HEK293 (cell line): ENCODE measurements around the gene SLC46A1.

ENCODE experiments used
- BCL11B ChIP-seq: fragments of 450-650 bp; formaldehyde crosslinking; IDR thresholded peaks from 2 replicates; pipeline ENCODE4 v1.5.1; 2016; ENCODE audit warnings: low read depth, missing biosample characterization, missing genetic modification characterization
- INSM2 ChIP-seq: fragments of 450-650 bp; formaldehyde crosslinking; IDR thresholded peaks from 2 replicates; pipeline ENCODE4 v1.5.1; 2016; ENCODE audit warnings: missing biosample characterization, missing genetic modification characterization
- KLF9 ChIP-seq: fragments of 450-650 bp; formaldehyde crosslinking; IDR thresholded peaks from 2 replicates; pipeline ENCODE4 v1.5.1; 2016; ENCODE audit warnings: missing biosample characterization, missing genetic modification characterization, low read depth
- MEIS1 ChIP-seq: sonication (generic); formaldehyde crosslinking; IDR thresholded peaks from 2 replicates; pipeline ENCODE4 v1.8.1; 2022; ENCODE audit warnings: missing genetic modification reagents, mild to moderate bottlenecking, borderline replicate concordance
- PRDM2 ChIP-seq: fragments of 450-650 bp; formaldehyde crosslinking; IDR thresholded peaks from 2 replicates; pipeline ENCODE4 v1.5.1; 2016; ENCODE audit warnings: missing biosample characterization, missing genetic modification characterization, borderline replicate concordance
- PRDM4 ChIP-seq: fragments of 450-650 bp; formaldehyde crosslinking; IDR thresholded peaks from 2 replicates; pipeline ENCODE4 v1.5.1; 2017; ENCODE audit warnings: missing biosample characterization, missing genetic modification characterization
- TRIM28 ChIP-seq: IDR thresholded peaks from 2 replicates; pipeline ENCODE4 v1.6.1; 2011; ENCODE audit warnings: low read length, control low read depth, borderline replicate concordance
- WT1 ChIP-seq: fragments of 450-650 bp; formaldehyde crosslinking; IDR thresholded peaks from 2 replicates; pipeline ENCODE4 v1.5.1; 2016; ENCODE audit warnings: missing biosample characterization, missing genetic modification characterization
- ZBTB1 ChIP-seq: fragments of 450-650 bp; formaldehyde crosslinking; IDR thresholded peaks from 2 replicates; pipeline ENCODE4 v1.5.1; 2016; ENCODE audit warnings: missing biosample characterization, missing genetic modification characterization
- ZNF184 ChIP-seq: fragments of 450-650 bp; IDR thresholded peaks from 2 replicates; pipeline ENCODE4 v1.5.1; 2018; ENCODE audit warnings: missing biosample characterization, mild to moderate bottlenecking, missing genetic modification characterization
- ZNF280C ChIP-seq: fragments of 450-650 bp; formaldehyde crosslinking; IDR thresholded peaks from 2 replicates; pipeline ENCODE4 v1.5.1; 2016; ENCODE audit warnings: missing biosample characterization, missing genetic modification characterization
- ZNF280D ChIP-seq: fragments of 450-650 bp; formaldehyde crosslinking; IDR thresholded peaks from 2 replicates; pipeline ENCODE4 v1.5.1; 2016; ENCODE audit warnings: missing biosample characterization, missing genetic modification characterization
- ZNF302 ChIP-seq: fragments of 450-650 bp; formaldehyde crosslinking; IDR thresholded peaks from 2 replicates; pipeline ENCODE4 v1.5.1; 2016; ENCODE audit warnings: missing biosample characterization, missing genetic modification characterization, low read depth
- ZNF366 ChIP-seq: fragments of 450-650 bp; formaldehyde crosslinking; conservative IDR thresholded peaks from 2 replicates; pipeline ENCODE4 v1.5.1; 2016; ENCODE audit warnings: missing biosample characterization, missing genetic modification characterization
- ZNF600 ChIP-seq: fragments of 450-650 bp; formaldehyde crosslinking; IDR thresholded peaks from 2 replicates; pipeline ENCODE4 v1.5.1; 2016; ENCODE audit warnings: missing biosample characterization, missing genetic modification characterization
- ZNF677 ChIP-seq: fragments of 450-650 bp; IDR thresholded peaks from 2 replicates; pipeline ENCODE4 v1.5.0; 2018; ENCODE audit warnings: missing biosample characterization, mild to moderate bottlenecking, missing genetic modification characterization, moderate library complexity
- ZNF76 ChIP-seq: fragments of 450-650 bp; formaldehyde crosslinking; IDR thresholded peaks from 2 replicates; pipeline ENCODE4; 2016; ENCODE audit warnings: low read depth, missing biosample characterization, missing genetic modification characterization, borderline replicate concordance
- ZNF776 ChIP-seq: fragments of 450-650 bp; formaldehyde crosslinking; IDR thresholded peaks from 2 replicates; pipeline ENCODE4 v1.5.0; 2017; ENCODE audit warnings: missing biosample characterization, missing genetic modification characterization, borderline replicate concordance
- ZSCAN30 ChIP-seq: fragments of 450-650 bp; IDR thresholded peaks from 2 replicates; pipeline ENCODE4 v1.5.1; 2018; ENCODE audit warnings: missing biosample characterization, mild to moderate bottlenecking, missing genetic modification characterization, moderate library complexity

Gene SLC46A1

GRCh38 chr17:28357061-28357900, 48.7 kb downstream of the SLC46A1 start, which contains the start of gene POLDIP2 (continued):
- TF ChIP-seq PRDM2 (tag by site-specific recombination), result no peak
- 0 out of 2 replicates have a peak, but pooled peaks have one; percentile 28 for TF ChIP-seq ZNF600 (tag by site-specific recombination)
- TF ChIP-seq KLF9 (tag by site-specific recombination), result peak; percentile 32; the same call in 1 of the 2 replicates
- TF ChIP-seq INSM2, result peak; percentile 17; the same call in 1 of the 2 replicates
- no peak for TF ChIP-seq ZNF302 (tag by site-specific recombination)
- no peak for TF ChIP-seq ZNF366
- TF ChIP-seq ZNF280D (tag by site-specific recombination), result no peak
- peak; percentile 94 for TF ChIP-seq ZNF76 (tag by site-specific recombination)
- TF ChIP-seq TRIM28, result peak; percentile 55; the same call in 1 of the 2 replicates
- no peak for TF ChIP-seq WT1 (tag by site-specific recombination)
- TF ChIP-seq BCL11B (tag by site-specific recombination), result peak; percentile 56; the same call in 1 of the 2 replicates
- peak; percentile 79; the same call in 1 of the 2 replicates for TF ChIP-seq ZSCAN30 (tag by site-specific recombination)
- no peak for TF ChIP-seq MEIS1 (CRISPR knock-in tag)
- TF ChIP-seq PRDM4 (tag by site-specific recombination), result no peak
- peak; percentile 29; the same call in 1 of the 2 replicates for TF ChIP-seq ZBTB1 (tag by site-specific recombination)
- no peak for TF ChIP-seq ZNF280C
- TF ChIP-seq ZNF677, result no peak
- peak; percentile 67; the same call in 1 of the 2 replicates for TF ChIP-seq ZNF184 (tag by site-specific recombination)
- no peak for TF ChIP-seq ZNF776 (tag by site-specific recombination)
